Measurements from ENCODE around the gene IL1R2.

DNA sequence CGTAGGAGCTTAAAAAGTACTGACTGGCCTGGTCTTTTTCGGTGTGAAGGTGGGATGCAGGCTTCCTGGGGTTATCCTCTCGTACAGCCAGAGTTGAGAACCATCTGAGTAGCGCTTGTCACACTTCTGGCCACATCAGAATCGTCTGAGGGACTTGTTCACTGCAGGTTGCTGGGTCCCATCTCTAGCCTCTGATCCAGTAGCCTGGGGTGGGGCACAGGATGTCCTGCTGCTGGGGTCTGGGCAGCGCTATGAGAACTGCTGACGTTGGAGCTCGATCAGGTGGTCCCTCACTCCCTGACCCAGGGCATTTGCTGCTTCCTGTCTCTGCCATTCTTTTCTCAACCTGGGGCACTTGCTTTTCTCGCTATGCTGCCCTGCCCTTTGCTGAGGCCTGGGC is 7.1 kb upstream of the IL1R2 start:
- TF ChIP-seq, protein P1, sequence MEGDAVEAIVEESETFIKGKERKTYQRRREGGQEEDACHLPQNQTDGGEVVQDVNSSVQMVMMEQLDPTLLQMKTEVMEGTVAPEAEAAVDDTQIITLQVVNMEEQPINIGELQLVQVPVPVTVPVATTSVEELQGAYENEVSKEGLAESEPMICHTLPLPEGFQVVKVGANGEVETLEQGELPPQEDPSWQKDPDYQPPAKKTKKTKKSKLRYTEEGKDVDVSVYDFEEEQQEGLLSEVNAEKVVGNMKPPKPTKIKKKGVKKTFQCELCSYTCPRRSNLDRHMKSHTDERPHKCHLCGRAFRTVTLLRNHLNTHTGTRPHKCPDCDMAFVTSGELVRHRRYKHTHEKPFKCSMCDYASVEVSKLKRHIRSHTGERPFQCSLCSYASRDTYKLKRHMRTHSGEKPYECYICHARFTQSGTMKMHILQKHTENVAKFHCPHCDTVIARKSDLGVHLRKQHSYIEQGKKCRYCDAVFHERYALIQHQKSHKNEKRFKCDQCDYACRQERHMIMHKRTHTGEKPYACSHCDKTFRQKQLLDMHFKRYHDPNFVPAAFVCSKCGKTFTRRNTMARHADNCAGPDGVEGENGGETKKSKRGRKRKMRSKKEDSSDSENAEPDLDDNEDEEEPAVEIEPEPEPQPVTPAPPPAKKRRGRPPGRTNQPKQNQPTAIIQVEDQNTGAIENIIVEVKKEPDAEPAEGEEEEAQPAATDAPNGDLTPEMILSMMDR (IDR thresholded peaks at IDR 0.05), result no peak
- no peak for TF ChIP-seq EP300 (IDR thresholded peaks at IDR 0.05)
